ENCODE measurements around the gene ZBTB8A.

DNA sequence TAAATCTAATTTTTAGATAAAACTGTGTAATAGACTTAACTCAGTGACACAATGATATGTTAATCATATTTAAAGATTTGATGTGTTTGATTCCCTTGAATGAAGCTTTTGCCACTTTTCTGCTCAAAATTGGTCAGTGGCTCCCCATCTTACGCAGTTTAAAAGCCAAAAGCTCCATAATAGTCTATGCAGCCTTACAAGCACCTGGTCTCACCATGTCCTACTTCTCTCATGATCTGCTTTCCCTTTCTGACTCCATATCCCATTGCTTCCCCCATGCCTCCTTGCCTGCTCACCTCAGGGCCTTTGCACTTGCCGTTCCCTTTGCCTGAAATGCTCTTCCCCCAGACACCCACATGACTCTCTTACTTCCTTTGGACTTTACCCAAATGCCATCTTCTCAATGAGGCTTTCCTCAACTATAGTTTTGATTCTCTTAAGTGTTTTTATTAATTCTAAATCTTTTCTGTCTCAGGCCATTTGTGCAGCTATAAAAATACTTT lies 1.9 kb downstream of the ZBTB8A start:
- TF ChIP-seq CBX5 (IDR thresholded peaks at IDR 0.05; ENCODE audit: low read depth) (no peak), MYC (IDR thresholded peaks at IDR 0.05; ENCODE audit: insufficient read depth, insufficient read length, insufficient replicate concordance, low read length, severe bottlenecking) (no peak)
- TF ChIP-seq, protein P1, sequence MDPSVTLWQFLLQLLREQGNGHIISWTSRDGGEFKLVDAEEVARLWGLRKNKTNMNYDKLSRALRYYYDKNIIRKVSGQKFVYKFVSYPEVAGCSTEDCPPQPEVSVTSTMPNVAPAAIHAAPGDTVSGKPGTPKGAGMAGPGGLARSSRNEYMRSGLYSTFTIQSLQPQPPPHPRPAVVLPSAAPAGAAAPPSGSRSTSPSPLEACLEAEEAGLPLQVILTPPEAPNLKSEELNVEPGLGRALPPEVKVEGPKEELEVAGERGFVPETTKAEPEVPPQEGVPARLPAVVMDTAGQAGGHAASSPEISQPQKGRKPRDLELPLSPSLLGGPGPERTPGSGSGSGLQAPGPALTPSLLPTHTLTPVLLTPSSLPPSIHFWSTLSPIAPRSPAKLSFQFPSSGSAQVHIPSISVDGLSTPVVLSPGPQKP (IDR thresholded peaks at IDR 0.05; ENCODE audit: low read depth, low read length): no peak
